ENCODE results near the gene MEGF9.
"Not testable (repeated sequence)": the region's sequence is repeated elsewhere in the genome, so short reads cannot be mapped to it uniquely, and the experiment has no call there.

MEGF9 gene

GRCh38 chr9:120571443-120572257 is 142.6 kb downstream of the MEGF9 start:
- no peak for DNase-seq (ENCODE audit: low spot score)

- DNase-seq (ENCODE audit: low spot score): no peak
Measured at GRCh38 chr9:120570296-120570695, 144.0 kb downstream of the MEGF9 start.

GRCh38 chr9:120569556-120569955 is 144.7 kb downstream of the MEGF9 start:
- DNase-seq (ENCODE audit: low spot score): no peak

- no peak for DNase-seq (ENCODE audit: low spot score)
Measured at GRCh38 chr9:120568816-120569215, 145.5 kb downstream of the MEGF9 start.

GRCh38 chr9:120567874-120568273 is 146.4 kb downstream of the MEGF9 start:
- no peak for DNase-seq (ENCODE audit: low spot score)

GRCh38 chr9:120567081-120567480 is 147.2 kb downstream of the MEGF9 start:
- DNase-seq (ENCODE audit: low spot score): no peak

GRCh38 chr9:120564589-120564988 is 149.7 kb downstream of the MEGF9 start:
- no peak for DNase-seq (ENCODE audit: low spot score)

GRCh38 chr9:120562861-120563443 is 151.3 kb downstream of the MEGF9 start:
- no peak for DNase-seq (ENCODE audit: low spot score)

- DNase-seq (ENCODE audit: low spot score): no peak
Measured at GRCh38 chr9:120561709-120562108, 152.6 kb downstream of the MEGF9 start.

GRCh38 chr9:120559546-120559945 is 154.7 kb downstream of the MEGF9 start:
- DNase-seq (ENCODE audit: low spot score): no peak

- DNase-seq (ENCODE audit: low spot score): no peak
Measured at GRCh38 chr9:120558454-120558853, 155.8 kb downstream of the MEGF9 start.

- DNase-seq (ENCODE audit: low spot score): no peak
Measured at GRCh38 chr9:120557205-120557604, 157.1 kb downstream of the MEGF9 start.

GRCh38 chr9:120556775-120557174 is 157.5 kb downstream of the MEGF9 start:
- no peak for DNase-seq (ENCODE audit: low spot score)

- DNase-seq (ENCODE audit: low spot score): no peak
Measured at GRCh38 chr9:120555839-120556238, 158.4 kb downstream of the MEGF9 start.

- not testable (repeated sequence) for DNase-seq (ENCODE audit: low spot score)
Measured at GRCh38 chr9:120552210-120552704, 162.0 kb downstream of the MEGF9 start.

Measured in germinal center (tissue), 1 donor.